Sciatic nerve (tissue), 2 donors: Measurements from ENCODE around the gene NHLH2. TPM values are rescaled to one million over a fixed set of nuclear protein-coding genes. Genes with fewer than 3 reads are reported as not detected.

ENCODE experiments used
- ATAC-seq: fragments of 200-7000 bp; cut with Tn5 transposase; one replicate; pipeline ENCODE4 v1.9.1; 2020; ENCODE audit warnings: mild to moderate bottlenecking, moderate library complexity
- DNase-seq: peaks from one replicate; pipeline ENCODE4 v3.0.0-alpha.2; 2020; ENCODE audit warnings: low spot score
- intact Hi-C: fragments of 100-400 bp; cut with DNase I; formaldehyde crosslinking; loops from one replicate; pipeline ENCODE4 v1.14.2; 2022
- total RNA-seq: library from RNA; stranded (reverse); fragmentation: NEBNext Ultra II Directional; extraction: Animal tissue kit (Norgen Biotek cat#: 25700); gene quantifications from one replicate; pipeline ENCODE4 v1.2.1, GENCODE V29; 2021
- donor health status: DM: no; HTN: no; CAD: no.
- donor health status: DM: no; HTN: no; CAD: no.

The NHLH2 gene
- not detected for total RNA-seq

DNA sequence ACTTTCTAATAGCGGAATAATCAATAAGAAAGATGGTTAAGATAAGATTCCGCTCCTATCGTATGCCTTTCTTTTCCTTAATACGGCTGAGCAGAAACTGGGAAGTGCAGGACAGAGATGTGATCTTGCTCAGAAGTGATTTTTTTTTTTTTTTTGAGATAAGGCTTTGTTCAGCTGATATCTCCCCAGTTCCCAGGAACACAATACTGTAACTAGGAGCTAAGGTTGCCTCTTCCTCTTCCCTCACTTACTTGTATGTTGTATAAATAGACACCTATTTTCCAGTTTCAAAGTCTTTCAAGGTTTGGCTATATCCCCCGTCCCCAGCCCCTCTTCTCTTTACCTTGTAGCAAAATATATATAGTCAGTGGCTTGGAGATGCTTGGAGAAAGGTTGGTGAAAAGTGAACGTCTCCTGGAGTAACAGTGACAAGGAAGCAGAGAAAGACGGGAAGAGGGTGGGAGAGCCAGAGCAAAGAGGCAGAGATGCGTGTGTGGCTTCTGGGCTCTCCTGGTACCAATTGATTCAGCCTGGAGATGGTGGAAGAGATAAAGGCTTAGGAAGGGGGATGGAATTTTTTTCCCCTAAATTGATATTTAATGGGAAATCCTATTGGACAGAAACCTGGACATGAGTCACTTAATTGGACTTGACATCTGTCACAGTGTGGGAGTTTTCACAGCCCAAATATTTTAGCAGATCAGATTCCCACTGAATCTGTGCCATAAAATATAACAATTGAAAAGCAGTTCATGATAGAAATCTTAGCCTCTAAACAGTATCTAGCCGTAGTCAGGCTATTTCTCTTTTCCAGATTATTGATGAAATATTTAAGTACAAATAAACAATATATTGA, at the start of gene NHLH2:
NHLH2 (minus strand) TSS at position 522 of the 856 bp plus-strand sequence. CDS start 2,754 bp downstream, outside the sequence.
- intact Hi-C loops = no loop called here
- ATAC-seq (no peak), DNase-seq (no peak)

DNA sequence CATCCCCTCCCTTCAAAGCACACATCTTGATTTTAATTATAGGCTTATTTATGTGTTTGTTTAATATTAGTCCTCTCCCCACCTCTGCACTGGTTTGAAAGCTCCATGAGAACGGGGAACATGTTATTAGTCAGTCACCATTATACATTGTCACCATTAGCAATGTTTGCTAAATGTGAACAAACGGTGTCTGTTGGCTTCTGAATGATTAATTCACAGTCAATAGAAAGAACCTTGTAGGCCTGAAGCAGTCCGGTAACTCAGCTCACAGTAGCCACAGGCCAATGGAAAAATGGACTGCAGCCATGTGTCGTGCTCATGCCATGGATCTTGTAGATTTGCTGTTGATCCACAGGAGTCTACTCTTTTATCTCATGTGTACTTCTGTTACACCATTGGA, 49.7 kb upstream of the NHLH2 start:
- intact Hi-C loops = no loop called here
- ATAC-seq (no peak), DNase-seq (no peak)

DNA sequence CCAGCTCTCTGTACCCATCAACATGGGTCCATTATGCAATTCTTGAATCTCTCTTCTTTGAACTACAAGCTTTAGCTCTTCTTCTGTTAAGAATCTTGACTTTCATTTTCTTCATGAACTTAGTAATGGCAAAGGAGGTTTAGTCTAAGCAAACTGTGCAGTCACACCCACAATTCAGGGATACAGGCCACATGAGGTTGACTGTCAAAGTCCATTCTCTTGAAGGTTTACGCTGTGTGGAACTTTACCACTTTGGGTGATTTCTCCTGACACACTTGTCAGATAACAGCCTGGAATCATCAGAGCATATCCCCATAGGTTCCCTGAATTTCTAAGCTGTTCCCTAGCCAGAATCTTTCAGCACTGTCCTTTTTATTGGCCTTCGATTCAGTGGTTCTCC, 48.0 kb upstream of the NHLH2 start:
- ATAC-seq = no peak
- intact Hi-C loops = no loop called here
- DNase-seq = no peak

DNA sequence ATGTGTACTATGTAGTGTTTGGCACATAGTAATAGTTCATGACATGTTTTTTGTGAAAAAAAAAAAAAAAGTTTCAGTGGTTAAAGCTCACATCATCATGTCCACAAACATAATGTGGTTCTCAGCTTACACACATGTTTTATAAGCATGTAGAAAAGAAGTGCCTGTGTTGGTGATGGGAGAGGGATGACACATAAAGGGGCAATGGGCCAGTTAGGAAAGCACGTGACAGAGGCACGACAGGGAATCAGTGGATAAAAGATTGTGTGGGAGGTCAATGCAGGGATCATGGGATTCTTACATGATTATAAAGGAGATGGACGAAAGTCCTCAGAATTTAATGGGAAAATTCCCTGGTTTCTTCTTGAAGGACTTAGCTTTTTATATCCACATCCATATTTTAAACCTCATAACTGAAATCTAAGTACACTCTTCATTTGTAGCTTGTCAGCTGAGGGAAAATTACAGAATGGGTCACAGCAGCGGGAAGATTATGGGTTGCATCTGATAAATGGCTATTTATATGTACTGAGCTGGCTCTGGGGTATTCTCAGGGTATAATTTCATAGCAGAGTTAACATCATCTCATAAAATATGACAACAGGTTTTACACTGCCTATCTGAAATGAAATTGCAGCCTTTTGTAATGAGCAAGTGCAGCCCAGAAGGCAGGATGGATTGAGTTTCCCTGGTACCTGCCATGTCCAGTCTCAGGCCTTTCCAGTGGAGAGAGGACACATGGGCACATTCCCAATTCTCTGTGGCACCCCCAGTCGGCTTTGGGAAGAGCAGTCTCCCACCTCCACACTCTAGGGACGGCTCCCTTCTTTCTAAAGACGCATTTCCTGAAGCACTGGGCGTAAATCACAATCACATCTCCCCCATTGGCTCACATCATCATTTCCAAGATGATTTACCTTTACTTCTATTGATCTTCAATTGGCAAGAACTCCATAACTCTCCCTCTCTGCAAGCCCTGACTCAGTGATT, 42.3 kb upstream of the NHLH2 start:
- DNase-seq (no peak), ATAC-seq (no peak)
- intact Hi-C loops = no loop called here

DNA sequence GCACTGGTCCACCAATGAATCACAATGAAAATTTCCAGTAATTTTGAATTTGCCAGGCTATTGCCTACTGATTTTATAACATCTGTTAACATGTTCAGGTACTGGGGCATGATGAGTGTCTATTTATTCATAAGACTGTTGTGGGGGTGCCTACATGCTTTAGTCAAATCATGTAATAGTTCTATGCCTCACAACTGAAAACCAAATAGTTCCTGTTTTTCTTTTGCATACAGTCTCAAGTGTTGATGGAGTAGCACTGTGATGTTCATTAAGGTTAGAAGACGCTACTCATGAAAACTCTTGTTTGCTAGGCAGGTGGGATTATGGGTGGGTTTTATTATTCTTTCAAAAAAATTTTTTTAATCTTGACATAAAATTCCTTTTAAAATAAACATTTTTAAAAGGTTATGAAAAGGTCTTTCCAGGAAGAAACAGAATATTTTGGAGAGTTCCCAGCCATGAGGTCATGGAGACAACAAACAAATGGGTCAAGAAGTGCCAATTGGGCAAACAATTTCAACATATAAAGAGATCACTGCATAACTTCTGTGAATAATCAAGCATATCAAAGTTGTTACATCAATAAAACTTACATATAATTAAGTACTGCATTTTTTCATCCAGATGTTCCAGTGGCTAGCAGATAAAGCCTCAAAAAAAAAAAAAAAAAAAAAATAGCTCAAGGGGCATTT, 40.2 kb upstream of the NHLH2 start:
- intact Hi-C loops = no loop called here
- no peak for ATAC-seq
- DNase-seq = no peak

DNA sequence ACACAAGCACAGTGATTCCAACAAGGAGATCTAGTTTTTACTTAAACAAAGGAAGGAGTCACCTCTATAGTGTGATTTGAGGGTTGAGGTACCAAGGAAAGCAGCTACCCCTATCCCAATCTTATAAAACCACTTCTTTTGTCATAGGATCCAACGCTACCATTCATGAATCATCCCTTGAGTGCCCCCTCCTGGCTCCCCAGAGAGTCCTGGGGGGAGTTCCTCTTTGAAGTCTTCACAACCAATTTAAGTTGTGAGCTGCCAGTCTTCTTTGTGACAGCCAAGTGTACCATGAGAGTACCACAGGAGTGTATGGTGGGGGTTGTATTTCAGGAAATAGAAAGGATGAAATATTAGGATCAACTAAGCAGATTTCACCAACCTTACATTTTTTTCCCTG, 39.1 kb upstream of the NHLH2 start:
- DNase-seq (no peak), ATAC-seq (no peak)
- intact Hi-C loops = loop anchor here (5.0 kb wide), 1 partner anchor 883 kb away; no protein-coding TSS in a partner anchor

DNA sequence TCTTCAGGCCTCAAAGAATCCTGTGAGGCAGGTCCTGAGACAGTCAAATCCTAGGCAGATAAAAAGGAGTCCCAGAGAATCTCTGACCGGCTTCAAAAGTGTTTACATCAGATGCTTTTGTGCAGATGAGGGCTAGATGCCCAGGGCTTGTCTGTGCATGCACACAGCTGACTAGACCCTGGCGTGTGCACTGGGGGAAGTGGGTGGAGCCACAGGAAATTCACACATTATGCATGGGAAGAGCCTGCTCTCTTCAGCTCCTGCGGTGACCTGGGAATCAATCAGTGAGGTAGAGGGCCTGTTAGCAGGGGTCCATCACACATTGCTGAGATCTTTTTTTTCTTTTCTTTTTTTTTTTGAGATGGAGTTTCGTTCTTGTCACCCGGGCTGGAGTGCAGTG, 36.6 kb upstream of the NHLH2 start:
- ATAC-seq (no peak), DNase-seq (no peak)
- intact Hi-C loops = loop anchor here (5.0 kb wide), 1 partner anchor 880 kb away; no protein-coding TSS in a partner anchor

DNA sequence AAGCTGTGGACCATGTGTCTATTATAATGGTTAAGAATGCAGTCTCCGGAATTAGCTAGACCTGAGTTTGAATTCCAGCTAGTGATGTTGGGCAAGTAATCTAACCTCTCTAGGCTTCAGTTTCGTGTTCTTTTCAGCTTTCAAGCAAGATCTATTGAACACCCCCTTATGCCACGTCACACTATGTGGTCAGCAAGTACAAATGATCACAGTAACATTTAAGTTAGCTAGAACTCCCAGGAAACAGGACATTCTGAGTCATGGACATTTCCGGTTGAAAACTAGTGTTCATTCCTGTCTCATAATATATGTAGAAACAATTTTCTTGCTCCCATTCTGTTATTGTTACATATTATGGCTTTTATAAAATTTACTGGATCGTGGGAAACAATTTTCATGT, 34.0 kb upstream of the NHLH2 start:
- intact Hi-C loops = loop anchor here (5.0 kb wide), 1 partner anchor 878 kb away; no protein-coding TSS in a partner anchor
- ATAC-seq = no peak
- no peak for DNase-seq

DNA sequence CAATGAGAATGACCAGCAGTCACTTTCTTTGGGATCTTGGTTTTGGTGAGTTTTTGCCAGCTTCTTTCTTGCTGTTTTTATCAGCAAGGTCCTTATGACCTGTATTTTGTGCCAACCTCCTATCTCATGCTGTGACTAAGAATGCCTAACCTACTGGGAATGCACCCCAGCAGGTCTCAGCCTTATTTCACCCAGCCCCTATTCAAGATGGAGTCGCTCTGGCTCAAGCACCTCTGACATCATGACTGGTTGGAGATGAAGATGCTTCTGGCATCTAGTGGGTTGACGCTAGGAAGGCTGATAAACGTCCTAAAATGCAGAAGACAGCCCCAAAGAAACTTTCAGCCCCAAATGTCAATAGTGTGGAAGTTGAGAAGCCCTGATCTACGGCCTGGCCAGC, 33.6 kb upstream of the NHLH2 start:
- DNase-seq (no peak), ATAC-seq (no peak)
- intact Hi-C loops = no loop called here

DNA sequence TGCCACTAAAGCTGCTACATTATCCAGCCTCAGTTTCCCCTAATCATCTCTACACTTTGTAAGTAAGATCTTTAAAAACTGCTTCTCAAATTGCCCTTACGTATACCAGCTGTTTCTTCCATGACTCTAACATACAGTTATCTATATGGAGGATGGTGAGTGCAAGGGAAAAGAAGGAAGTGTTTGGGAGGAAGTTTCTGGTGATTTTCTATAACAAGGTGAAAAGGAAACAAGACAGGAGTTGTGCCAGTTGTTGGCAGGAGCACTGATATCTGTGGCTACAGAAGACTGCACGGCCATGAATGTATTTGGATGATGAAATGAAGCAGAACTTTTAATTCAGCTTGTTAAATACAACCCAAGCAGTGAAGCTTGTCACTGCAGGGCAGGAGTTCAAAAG, 32.3 kb upstream of the NHLH2 start:
- DNase-seq (no peak), ATAC-seq (no peak)
- intact Hi-C loops = no loop called here

DNA sequence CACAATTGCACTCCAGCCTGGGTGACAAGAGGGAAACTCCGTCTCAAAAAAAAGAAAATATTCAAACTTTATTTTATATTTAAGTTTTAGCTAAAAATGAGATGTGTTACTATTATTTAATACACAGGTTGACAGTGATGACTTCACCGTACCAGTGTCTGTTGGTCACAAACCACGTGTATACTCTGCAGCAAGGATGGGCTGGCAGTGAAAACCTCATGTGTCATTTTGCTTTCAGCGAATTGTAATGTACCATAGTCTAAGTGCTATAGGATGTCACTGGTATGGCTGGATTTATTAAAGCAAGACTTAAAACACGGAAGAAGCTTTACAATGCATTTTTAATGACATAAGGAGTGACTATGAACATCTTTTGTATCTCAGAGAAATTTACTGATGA, 28.1 kb upstream of the NHLH2 start:
- ATAC-seq (no peak), DNase-seq (no peak)
- intact Hi-C loops = no loop called here

DNA sequence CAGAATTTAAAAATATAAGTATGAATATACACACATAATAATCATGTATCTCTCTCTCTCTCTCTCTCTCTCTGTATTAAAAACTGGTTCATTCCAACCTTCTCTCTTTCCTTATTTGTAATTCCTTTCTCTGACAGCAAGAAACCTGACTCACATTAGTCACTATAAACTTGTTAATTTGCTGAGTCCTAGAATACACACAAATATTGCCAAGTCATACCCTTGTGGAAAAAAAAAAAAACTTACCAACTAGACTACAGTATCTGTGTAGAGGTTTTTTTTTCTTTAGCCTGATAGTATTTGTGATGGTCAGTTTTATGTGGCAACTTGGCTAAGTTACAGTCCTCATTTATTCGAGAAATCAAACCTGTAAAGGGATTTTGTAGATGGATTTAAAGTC, 26.3 kb upstream of the NHLH2 start:
- intact Hi-C loops = no loop called here
- ATAC-seq (no peak), DNase-seq (no peak)

DNA sequence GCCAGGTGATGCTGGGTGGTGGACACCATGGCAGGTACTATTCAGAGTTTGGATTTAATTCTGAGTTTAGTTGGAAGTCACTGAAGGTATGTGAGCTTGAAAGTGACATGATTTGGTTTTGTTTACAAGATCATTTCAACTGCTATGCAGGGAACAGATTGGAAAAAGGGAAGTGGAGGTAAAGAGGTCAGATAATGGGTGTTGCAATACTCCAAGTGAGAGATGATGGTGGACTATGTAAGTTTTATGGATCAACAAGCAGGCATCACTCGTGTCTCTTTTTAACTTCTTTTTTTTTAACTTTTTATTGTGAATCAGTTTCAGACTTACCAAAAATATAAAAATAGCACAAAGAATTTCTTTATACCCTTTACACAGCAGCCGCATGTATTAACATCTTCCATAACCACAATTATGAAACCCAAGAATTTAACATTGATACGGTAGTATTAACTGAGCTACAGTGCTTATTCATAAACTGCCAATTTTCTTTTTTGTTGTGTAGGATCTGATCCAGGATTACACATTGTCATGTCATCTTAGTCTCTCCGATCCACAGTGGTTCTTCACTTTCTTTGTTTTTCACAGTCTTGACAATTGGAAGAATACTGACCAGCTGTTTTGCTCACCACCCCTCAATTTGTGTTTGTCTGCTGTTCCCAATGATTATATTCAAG, 24.9 kb upstream of the NHLH2 start:
- intact Hi-C loops = no loop called here
- DNase-seq (no peak), ATAC-seq (no peak)

DNA sequence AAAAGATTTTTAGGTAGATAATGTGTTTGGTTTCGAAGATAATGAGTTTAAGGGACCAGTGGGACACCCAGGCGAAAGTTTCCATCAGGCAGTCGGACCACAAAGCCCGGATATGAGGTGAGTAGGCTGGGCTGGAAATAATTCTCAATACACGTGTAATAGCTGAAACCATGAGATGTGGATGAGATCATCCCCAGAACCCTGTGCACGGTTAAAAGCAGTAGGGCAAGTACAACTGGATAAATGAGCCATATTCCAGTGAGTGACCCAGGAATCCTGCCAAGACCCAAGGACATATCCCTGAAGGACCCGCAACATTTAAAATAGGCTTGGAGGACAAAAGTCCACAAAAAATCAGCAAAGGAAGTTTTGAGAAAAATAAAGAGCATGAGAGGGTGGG, 21.5 kb upstream of the NHLH2 start:
- intact Hi-C loops = no loop called here
- ATAC-seq (no peak), DNase-seq (no peak)

DNA sequence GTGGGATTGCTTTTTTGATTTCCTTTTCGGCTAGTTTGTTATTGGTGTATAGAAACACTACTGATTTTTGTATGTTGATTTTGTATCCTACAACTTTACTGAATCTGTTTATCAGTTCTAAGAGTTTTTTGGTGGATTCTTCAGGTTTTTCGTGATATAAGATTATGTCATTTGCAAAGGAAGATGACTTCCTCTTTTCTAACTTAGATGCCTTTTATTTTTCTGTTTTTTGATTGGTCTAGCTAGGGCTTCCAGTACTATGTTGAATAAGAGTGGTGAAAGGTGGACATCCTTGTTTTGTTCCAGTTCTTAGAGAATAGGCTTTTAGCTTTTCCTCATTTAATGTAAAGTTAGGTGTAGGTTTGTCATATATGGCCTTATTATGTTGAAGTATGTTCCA, 13.1 kb upstream of the NHLH2 start:
- intact Hi-C loops = no loop called here
- DNase-seq (no peak), ATAC-seq (no peak)

DNA sequence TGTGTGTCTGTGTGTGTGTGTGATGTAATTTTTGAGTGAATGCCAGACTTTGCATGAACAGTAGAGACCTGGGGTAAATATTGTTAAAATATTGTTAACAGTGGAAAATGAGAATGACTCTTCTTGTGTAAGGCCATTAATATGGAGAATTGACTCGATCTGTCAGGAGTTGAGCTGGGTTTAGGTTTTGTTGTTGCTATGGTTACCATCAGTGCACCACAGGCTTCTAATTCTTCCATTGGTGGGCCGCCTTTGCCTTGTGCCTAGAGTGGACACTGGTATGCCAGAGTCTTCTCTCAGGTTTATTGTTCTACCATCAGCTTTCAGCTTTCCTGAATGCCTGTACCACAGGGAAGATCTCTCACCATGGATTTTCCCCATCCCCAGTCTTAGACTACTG, 10.0 kb upstream of the NHLH2 start:
- intact Hi-C loops = no loop called here
- DNase-seq = no peak
- ATAC-seq = no peak

DNA sequence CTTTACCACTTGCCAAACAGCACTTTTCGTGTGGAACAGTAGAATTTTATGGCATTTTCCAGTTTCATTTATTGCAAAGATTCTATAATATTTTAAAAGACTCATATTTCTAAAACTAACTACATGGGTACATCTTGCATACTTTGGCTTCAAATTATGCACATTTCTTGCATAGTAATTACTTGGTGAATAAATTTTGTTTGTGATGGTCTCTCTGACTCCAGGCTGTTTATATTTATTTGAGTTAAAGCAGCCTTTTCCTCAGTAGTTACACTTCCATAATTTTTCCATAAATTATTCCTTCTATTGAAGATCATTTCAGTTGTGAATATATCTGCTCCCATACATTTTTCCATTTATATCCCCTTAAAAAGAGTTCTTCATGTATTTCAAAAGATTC, 6.9 kb upstream of the NHLH2 start:
- no peak for ATAC-seq
- intact Hi-C loops = no loop called here
- DNase-seq = no peak

DNA sequence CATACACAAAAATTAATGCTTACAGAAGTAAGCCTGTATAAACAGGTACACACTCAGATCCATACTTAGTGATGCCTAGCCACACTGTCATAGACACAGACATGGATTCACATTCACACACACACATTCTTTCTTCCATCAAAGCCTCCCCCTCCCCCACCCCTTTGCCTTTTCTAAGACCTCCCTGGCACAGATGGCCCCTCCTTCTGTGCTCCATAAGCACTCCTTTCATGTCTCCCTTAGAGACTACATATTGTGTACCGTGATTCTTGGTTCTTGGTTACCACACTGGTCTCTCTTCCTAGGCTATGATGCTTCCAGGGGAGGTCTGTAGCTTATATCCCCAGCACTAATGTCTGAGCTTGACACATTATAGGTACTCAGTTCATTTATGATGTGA, 2.0 kb upstream of the NHLH2 start:
- intact Hi-C loops = no loop called here
- DNase-seq = no peak
- no peak for ATAC-seq

DNA sequence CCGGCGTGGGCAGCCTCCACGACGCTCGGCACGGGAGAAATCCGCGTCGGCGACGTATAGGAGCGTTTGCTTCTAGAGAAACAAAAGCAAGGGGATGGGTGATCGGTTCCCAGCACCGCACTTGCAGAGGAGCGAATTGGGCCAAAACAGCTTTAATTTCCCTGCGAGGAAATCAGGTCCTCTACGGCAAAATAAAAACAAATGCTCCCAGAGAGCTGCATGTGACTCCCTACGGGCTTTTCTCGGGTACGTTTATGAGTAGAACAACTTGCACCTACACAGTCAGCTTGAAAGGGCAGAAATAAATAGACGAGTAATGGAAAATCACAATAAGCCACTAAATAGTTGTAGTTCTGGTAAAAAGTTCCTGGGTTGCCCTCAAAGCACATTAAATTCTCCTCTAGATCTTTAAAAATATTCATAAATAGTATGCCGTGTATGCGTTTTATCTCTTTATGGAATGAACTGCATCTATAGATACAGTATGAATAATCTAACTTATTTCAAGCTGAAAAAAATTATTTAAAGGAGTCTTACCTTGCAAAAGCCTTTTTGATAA, 1.2 kb downstream of the NHLH2 start:
- intact Hi-C loops = no loop called here
- no peak for ATAC-seq
- no peak for DNase-seq
